Activated T-helper 9 cell treated with anti-CD3 and anti-CD28 coated beads, Interleukin-2, amount 50 U/mL, for 16 hours (primary cell): ENCODE measurements around the gene FAM107B.
A peak's percentile ranks its signal among the peaks of the same experiment; 100 is the strongest.
"Not testable (repeated sequence)": the region's sequence is repeated elsewhere in the genome, so short reads cannot be mapped to it uniquely, and the experiment has no call there.

Experiments
- DNase-seq: peaks from one replicate; pipeline ENCODE4 v3.0.0-alpha.2; 2020; ENCODE audit warnings: low read depth

Gene FAM107B

DNA sequence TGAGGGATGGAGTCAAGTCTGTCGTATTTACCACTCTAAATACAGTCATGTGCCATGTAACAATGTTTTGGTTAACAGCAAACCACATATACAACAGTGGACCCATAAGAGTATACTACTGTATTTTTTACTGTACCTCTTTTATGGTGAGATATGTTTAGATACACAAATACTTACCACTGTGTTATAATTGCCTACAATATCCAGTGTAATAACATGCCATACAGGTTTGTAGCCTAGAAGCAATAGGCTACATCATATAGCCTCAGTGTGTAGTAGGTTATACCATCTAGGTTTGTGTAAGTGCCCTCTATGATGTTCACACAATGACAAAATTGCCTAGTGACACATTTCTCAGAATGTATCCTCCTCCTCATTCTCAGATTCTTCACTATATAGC, 110.4 kb downstream of the FAM107B start:
- no peak for DNase-seq

DNA sequence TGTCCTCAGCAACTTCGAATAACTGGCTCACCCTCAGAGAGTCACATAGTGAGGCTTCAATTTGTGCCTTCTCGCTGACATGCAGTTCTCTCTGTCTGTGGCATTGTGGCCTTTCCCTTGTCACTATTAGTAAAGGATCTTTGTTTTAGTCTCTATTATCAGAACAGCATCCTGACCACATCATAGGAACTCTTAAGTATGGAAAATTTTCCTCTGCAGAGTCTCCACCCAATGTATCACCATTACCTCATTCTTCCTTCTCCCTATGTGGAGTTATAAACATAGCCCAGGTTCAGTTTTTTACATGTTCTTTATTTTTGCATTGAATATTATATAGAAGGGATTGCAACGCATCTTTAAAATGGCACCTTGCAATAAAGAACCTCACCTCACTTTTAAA, 112.9 kb downstream of the FAM107B start:
- DNase-seq = no peak

DNA sequence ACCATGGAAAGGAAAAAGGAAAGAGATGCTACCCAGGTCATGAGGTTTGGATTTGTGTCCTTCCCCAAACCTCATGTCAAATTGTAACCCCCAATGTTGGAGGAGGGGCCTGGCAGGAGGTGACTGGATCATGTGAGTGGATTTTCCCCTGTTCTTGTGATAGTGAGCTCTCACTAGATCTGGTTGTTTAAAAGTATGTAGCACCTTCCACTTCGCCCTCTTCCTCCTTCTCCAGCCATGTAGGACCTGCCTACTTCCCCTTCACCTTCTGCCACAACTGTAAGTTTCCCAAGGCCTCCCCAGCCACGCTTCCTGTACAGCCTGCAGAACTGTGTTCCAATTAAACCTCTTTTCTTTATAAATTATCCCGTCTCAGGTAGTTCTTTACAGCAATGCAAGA, 113.9 kb downstream of the FAM107B start:
- no peak for DNase-seq

DNA sequence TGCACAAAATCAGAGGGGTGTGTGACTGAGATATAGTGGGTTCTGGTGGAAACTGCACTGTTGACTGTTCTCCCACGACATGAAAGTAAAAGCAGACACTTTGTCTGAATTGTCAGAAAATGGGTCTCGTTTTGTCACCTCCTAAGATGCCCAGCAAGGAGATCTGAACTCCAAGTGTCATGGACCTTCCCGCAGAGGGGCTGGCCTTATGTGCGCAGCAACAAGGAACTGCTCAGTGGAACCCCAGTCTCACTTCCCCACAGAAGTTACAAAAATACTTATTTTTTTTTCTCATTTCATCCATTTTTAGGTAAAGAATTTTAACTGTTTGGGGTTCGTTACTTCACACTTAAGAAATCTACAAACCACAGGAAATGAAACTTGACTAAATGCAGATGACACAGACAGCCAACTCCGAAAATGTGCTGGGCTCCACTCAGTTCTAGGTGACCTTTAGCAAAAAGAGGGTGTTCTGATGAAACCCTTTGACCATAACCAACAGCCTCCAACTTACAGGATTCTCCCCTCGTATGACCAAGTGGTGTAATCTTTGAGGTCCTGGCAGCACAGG, 115.0 kb downstream of the FAM107B start:
- peak; percentile 20 for DNase-seq

DNA sequence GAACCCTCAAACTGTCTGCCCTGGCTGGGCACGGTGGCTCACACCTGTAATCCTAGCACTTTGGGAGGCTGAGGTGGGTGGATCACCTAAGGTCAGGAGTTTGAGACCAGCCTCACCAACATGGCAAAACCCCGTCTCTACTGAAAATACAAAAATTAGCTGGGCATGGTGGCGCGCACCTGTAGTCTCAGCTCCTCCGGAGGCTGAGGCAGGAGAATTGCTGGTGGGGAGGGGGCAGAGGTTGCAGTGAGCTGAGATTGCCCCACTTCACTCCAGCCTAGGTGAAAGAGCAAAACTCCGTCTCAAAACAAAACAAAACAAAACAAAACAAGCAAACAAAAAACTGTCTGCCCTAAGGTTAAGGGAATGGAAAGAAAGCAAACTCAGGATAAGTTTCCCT, 115.6 kb downstream of the FAM107B start:
- not testable (repeated sequence) for DNase-seq

DNA sequence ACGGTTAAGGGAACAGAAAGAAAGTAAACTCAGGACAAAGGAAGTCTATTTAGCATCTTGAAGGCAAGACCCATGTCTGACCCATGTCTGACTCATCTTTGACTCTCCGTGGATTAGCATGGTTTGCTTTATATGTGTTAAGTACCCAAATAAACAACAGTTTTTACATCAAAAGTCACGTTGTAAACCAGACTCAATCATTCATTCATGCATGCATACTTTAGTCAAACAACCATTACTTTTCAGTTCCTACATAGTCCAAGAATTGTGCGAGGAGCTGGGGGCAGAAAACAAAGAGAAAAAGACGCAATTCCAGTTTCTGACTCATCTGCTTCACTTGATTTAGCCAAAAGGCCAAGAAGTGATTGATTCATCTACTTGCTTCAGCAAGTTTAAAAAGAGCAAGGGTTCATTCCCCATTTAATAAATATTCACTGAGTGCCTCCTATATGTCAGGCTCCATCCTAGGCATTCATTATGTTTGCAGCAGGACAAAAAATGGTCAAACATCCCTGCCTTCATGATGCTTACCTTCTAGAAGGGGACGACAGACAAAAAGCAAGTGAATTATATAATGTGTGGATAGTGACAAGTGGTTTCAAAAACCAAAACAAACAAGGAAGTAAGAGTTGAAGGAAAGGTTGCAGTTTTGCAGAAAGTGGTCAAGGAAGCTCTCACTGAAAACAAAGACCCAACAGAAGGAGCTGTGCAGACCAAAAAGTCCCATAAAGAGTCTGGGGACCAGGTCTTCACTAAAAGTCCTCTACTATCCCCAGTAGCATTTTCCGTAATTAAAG, 116.2 kb downstream of the FAM107B start:
- DNase-seq = no peak

DNA sequence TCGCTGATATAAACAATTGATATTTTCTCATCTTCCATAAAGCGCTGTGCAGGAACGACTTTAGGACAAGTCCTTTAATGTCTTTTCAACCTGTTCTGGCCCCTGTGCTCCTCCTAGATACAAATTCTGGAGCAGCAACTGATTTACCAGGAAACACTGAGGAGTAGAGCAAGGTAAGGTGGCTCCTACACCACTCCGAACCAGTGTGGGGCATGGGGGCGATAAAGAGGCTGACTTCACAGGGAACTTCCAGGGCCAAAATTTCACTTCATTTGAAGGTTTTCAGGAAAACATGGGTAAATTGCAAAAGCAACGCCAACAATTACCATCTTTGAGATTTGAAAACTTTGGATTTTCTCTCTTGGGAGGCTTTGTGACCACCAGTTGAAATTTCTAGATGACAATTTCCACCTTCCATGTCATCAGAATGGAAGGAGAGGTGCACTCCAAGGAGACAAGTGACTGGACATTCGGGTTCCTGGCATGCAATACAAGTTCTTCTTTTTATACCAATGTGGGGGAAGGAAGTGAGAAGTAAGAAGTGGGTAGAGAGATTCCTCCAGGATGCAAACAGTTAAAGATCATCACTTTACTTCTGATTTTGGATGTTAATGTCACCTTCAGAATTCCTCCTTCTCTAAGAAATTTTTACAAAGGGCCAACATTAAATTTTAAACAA, 118.5 kb downstream of the FAM107B start:
- DNase-seq = no peak

DNA sequence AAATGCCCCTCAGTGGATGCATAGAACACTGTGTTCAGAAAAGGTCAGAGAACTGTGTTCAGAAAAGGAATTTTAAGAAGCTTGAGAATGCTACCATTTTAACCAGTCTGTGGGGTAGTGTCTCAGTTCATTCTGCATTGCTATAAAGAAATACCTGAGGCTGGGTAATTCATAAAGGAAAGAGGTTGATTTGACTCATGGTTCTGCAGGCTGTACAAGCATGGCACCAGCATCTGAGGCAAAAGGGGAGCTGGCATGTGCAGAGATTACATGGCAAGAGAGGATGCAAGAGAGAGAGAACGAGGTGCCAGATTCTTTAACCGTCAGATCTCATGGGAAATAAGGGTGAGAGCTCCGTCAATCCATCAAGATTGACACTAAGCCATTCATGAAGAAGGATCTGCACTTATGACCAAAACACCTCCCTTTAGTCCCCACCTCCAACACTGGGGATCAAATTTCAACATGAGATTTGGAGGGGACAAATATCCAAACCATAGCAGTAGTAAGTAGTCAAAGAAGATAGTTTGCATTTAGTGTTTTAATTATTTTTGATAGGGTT, 119.8 kb downstream of the FAM107B start:
- no peak for DNase-seq

DNA sequence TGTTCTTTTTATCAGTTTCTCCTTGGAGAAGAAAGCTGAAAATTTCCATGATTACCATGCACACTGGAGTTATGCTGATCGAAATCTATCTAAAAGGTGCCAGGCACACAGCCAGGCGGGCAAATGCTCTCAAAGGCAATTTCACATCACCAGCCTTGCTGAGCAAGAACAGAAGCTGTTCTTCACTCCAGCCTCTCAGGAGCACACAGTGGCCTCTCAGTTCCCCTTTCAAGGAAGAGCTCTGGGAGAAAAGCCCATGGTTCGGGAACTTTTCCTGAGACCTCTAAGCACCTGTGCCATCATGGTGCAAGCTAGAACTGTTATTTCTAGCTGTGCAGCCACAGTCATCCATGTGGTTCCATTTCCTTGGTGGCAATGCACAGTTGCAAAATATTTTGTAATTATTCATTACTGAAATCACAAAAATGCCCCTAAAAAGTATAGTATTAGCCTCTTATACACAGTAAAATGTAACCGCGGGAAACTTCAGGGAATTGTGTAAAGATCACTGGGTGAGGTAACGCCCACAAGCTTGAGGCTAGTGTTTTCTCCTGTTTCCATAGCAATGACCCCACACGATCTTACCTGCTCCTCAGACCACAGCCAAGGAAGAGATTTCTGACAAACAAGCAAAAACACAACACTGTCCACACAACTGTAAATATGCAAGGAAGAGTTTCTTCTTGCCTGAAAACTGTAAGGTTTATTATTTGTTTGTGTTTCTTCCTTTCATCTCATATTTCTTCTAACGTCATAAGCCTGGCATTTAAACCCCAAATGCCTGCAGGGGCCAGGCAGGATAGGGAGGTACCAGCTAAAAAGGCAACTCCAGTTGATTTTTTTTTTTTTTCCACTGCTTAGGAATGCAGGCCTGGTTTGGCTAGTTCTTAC, 121.2 kb downstream of the FAM107B start:
- no peak for DNase-seq

DNA sequence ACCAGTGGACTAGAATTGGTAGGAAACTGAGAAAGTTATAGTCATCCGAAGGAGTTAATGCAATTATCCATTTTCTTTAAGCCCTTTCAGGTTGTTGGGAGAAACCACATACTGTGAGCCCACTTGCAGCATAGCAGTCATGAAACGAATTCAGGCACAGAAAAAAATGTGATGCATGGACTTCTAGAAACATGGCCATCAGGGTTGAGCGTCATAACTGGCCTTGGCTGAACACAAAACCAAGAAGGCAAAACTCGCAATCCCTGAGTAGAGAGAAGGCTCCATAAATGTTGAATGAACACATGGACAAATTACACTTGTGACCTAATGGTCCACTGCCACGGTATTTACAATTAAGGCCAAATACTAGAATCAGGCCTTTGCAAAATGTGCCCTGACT, 121.9 kb downstream of the FAM107B start:
- no peak for DNase-seq

DNA sequence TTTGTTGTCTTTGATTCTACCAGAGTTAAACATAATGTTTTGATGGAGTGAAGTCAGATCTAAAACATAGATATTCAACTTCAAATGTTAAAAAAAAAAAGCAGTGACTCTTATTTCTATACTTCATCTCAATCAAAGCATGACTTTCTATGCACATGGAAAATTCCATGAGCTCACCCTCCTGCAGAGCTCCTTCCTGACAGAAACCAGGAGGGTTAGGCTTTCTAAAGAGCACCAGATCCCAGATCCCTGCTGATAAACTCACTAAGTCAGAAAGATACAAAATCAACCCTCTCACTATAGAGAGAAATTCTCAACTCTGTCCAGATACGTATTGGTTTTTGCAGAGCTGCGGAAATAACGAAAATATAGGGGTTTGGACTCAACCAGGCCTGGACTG, 122.6 kb downstream of the FAM107B start:
- no peak for DNase-seq

DNA sequence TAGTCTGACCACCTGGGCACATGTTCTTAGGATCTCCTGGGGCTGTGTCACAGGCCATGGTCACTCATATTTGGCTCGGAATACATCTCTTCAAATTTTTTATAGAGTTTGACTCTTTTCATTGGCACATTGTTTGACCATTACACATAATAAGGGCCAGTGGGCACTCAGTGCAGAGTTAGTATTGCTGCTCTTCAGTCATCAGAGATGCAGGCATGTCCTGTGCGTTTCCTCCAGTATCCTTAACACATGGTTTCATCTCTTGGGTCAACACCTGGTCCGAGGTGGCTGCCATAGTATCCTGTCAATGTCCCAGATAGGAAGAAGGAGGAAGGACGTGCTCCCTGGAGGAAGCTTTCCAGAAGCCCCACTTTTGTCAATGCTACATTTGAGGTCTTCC, 125.0 kb downstream of the FAM107B start:
- DNase-seq = no peak

DNA sequence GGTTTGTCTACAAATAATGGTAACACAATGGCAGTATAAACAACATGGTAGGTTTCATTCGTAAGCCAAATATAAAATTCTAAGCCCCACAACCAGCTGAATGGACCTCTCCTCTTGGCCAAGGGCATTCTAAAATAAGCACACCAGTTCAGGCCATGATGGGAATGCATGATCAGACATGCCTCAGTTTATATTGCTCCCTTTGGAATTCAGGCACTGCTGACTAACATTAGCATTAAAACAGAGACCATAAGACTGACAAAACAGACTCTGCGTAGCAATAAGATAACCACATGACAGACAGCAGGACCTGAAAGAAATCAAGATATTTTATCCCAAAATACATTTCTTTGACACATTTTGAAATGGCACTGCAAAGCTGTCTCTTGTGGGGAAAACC, 125.8 kb downstream of the FAM107B start:
- no peak for DNase-seq

DNA sequence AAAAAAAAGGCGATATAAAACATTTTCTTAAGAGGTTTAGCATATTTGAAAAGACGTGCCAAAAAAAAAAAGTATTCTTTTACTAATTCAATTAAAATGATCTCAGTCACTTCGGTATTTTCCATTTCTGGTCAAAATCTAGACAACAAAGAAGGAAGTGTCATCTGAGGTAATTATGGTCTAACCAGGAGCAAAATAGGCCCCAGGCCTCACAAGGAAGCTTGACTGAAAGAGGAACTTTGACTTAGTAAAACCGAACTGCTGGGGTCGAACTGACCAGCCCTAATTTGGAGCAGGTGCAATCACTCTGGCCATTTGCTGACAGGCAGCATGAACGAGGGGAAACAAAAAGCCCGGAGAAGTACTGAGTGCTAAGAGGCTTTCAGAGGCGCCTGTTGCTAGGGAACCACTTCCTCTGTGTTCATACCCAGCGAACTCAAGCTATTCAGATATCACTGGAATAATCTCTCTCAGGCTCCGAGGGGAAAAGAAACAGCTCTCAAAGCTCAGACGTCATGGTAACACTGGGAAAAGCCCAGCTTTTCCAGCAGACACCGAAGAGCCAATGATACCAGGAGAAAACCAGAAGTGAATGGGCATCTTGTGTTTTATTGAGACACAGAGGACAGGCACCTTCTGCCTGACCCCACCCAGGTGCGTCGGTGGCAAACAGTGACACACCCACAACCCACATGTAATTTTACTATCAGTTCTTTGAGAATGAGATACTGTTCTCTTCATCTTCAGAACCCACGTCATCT, 126.5 kb downstream of the FAM107B start:
- peak; percentile 47 for DNase-seq

DNA sequence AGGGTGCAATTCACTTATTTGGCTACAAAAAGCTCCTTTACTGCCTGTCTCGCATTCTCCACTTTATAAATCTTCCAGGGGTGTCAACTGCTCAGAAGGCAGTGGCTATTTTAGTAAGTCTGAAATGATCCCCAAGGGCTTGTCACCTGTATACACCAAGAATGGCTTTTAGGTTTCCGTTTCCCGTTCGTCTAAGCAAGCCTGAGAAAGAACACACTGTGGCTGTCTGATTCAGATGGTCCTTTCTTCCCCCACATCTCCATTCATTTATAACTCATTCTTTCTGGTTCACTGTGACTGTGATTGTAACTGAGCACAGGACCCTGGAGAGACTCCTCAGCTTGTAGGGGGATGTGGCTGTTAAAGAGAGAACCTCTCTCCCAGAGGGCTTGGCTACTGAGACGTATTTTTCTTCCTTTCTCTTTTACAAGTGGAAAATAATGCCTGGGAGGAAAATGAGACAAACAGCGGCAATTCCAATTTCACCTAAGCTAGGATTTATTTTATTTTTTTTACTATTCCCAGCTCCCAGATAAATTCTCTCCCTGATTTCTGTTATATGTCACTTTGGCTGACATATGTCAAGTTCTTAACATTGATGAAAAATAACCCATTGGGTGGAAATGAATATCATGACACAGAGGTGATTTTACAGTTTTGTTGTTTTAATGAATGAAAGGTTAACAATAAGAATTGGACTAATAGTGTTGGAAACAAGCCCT, 129.3 kb downstream of the FAM107B start:
- no peak for DNase-seq

DNA sequence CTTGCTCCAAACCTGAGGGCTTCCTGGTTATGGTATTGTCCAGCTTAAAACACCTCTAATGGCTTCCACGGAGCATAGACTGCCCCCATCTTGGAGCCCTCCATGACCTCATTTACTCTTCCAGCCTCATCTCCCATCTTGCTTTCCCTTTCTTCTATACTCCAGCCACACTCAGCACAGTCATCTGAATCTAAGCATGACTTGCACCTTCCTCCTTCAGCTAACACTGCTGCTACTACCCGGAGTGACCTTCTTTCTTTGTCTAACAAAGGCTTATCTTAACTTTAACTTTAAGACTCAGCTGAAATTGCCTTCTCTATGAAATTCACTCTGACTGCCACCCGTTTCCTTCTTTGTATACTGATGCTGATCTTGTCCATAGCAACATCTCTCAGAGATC, 135.1 kb downstream of the FAM107B start:
- DNase-seq = no peak

DNA sequence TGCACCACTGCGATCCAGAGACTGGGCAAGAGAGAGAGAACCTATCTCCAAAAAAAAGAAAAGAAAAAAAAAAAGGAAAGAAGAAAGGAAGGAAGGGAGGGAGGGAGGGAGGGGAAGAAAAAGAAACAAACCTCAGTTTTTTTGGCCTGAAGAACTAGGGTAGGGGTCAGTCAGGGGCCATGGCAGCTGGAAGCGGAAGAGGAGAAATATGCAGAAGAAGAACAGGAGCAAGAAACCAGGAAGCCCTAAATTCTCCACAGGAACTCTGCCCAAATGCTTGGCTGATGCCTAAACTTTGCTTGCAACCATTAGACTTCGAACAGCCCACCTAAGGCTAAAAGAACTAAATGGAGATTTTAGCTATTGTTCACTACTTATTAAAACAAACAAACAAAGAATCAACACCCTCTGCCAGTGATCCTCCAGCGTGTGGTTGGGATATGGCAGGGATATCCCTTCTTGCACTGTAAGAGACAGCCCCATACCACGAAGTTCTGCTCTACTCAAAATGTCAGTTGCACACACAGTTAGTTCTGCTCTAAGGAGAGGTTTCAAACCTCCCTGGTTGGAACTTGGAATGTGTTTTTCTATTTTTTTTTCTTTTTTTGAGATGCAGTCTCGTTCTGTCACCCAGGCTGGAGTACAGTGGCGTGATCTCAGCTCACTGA, 139.5 kb downstream of the FAM107B start:
- no peak for DNase-seq

DNA sequence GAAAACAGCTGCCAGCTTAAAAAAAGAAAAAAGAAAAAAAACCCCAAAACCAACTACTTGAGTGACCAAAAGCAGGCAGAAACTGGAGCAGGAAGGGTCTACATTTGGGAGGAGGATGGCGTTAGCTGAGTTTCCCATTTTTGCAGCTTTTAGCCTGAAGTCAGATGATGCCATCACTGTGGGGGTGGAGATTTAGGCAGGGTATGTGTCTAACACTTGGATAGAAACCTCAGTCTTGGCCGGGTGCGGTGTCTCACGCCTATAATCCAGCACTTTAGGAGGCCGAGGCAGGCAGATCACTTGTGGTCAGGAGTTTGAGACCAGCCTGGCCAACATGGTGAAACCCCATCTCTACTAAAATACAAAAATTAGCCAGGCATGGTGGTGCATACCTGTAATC, 140.1 kb downstream of the FAM107B start:
- DNase-seq = not testable (repeated sequence)

DNA sequence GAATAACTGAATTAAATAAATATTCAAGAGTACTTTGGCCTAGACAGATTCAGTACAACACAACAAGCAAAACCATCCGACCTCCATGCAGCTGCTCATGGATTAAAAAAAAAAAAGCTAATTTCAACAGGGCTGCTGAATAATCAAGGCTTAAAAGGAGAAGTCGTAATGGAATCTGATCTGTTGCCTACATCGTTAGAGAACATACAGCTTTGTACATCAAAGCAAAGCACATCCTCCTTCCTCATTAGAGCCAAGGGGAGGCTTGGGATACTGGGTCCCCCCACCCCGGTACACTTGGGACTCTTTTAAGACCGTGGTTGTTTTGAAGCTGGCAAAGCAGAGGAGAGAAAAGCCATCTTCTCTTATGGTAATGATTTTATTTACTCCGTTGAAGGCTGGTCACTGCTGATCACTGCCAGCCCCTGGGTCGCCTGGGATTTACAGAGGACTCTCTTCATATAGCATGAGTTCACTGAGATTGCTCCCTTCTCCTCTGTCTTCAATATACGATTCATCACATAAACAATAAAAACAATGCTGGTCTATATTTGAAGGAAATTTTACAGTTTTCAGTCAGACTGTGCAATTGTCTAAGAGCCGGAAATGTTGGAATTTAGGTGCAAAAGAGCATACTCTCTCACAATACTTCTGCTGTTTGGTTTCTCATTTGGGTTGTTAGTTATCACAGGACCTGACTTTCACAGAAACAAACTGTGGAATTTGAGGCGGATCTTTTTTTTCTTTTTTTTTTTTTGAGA, 148.8 kb downstream of the FAM107B start:
- DNase-seq = no peak
